ENCODE data around the gene CPTP.

GRCh38 chr1:1332031-1332755, 7.6 kb downstream of the CPTP start:
- TF ChIP-seq CTCF (IDR thresholded peaks at IDR 0.05): no peak
- TF ChIP-seq POLR2A (IDR thresholded peaks at IDR 0.05): no peak

Data from prostate gland (tissue), 2 donors.